ENCODE measurements around the gene GIMAP1. TPM values are rescaled to one million over a fixed set of nuclear protein-coding genes. Genes with fewer than 3 reads are reported as not detected.
A peak's percentile ranks its signal among the peaks of the same experiment; 100 is the strongest.
"Not testable (repeated sequence)": the region's sequence is repeated elsewhere in the genome, so short reads cannot be mapped to it uniquely, and the experiment has no call there.

GIMAP1 gene
- 10 to 100 TPM; 19.0 to 20.2 TPM for total RNA-seq

DNA sequence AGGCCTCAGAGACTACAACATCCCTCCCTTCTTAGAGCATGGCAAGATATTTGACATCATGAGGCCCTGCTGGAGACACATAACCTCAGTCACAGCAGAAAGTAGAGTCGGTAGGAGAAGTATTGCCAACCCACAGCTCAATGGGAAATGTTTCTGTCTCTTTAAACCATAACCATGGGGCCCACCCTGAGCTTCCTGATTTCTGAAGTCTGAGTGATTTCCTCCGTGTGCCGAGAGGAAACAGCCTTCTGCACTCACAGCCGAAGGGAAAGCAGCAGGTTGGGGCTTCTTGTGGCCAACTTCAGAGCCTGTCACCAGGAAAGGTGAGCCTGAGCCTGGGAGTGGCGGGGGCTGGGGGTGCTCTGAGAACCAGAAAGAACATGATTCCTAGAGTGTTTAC, at the start of gene GIMAP1:
Gene GIMAP1 (plus strand): TSS at position 246 of the 400 bp plus-strand sequence. CDS start 2,435 bp downstream, outside the sequence.
- H3K9me3 Mint-ChIP-seq (ENCODE audit: insufficient read depth), result peaks cover 10% of the 10 kb centered on the region

GRCh38 chr7:150668472-150668911, 47.9 kb upstream of the GIMAP1 start:
- Mint-ChIP-seq H3K9me3 (ENCODE audit: insufficient read depth) (peaks cover 20% of the 10 kb centered on the region), H3K36me3 (ENCODE audit: low read depth) (peaks cover 78% of the 10 kb centered on the region), H3K4me3 (peak overlapping the region; percentile 32), H3K27me3 (ENCODE audit: low read depth) (no peaks in the 10 kb centered on the region), H3K27ac (peak overlapping the region; percentile 87), H3K4me1 (ENCODE audit: low read depth) (peaks cover 90% of the 10 kb centered on the region)
- ATAC-seq (peak; percentile 81), DNase-seq (peak; percentile 80)
- ChIA-PET CTCF (interaction anchor here (0.9 to 2.2 kb wide), 13 partner anchors 8 to 263 kb away, joined by 3 to 8 read pairs (median 4); partner anchors contain the start of genes GIMAP1, GIMAP2 and GIMAP6), POLR2A (interaction anchor here (0.7 to 3.6 kb wide), 19 partner anchors 8 to 217 kb away, joined by 3 to 23 read pairs (median 4); partner anchors contain the start of genes GIMAP2, GIMAP5, GIMAP6 and GIMAP7)

More for the DNA sequence above, at the start of gene GIMAP1:
- Mint-ChIP-seq H3K4me1 (ENCODE audit: low read depth) (peaks cover 51% of the 10 kb centered on the region), H3K27ac (peak within 1 kb of the TSS; percentile 87), H3K4me3 (peak within 1 kb of the TSS; percentile 97), H3K36me3 (ENCODE audit: low read depth) (peaks cover 68% of the 10 kb centered on the region), H3K27me3 (ENCODE audit: low read depth) (no peaks in the 10 kb centered on the region)
- ChIA-PET CTCF (interaction anchor here (0.7 to 4.6 kb wide), 25 partner anchors 11 to 310 kb away, joined by 3 to 32 read pairs (median 6); partner anchors contain the start of genes GIMAP2, GIMAP7 and GIMAP8), POLR2A (interaction anchor here (0.6 to 3.9 kb wide), 17 partner anchors 16 to 265 kb away, joined by 3 to 43 read pairs (median 6); partner anchors contain the start of genes GIMAP2, GIMAP4, GIMAP5 and GIMAP6)
- DNase-seq (peak; percentile 71), ATAC-seq (peak; percentile 85)

- ChIA-PET POLR2A (interaction anchor here (0.7 to 3.6 kb wide), 14 partner anchors 17 to 217 kb away, joined by 3 to 23 read pairs (median 5); partner anchors contain the start of genes GIMAP2, GIMAP5, GIMAP6 and GIMAP7), CTCF (interaction anchor here (0.7 to 2.2 kb wide), 8 partner anchors 7 to 218 kb away, joined by 3 to 8 read pairs (median 6); partner anchors contain the start of genes GIMAP1, GIMAP2, GIMAP4 and GIMAP6)
- ATAC-seq (no peak), DNase-seq (no peak)
- Mint-ChIP-seq H3K4me3 (peak overlapping the region; percentile 32), H3K27ac (peak overlapping the region; percentile 87), H3K27me3 (ENCODE audit: low read depth) (no peaks in the 10 kb centered on the region), H3K4me1 (ENCODE audit: low read depth) (peaks cover 85% of the 10 kb centered on the region), H3K36me3 (ENCODE audit: low read depth) (peaks cover 78% of the 10 kb centered on the region), H3K9me3 (ENCODE audit: insufficient read depth) (peaks cover 20% of the 10 kb centered on the region)
Measured at GRCh38 chr7:150668977-150669376, 47.4 kb upstream of the GIMAP1 start.

- H3K27ac Mint-ChIP-seq; H3K4me3 Mint-ChIP-seq; DNase-seq; H3K27me3 Mint-ChIP-seq (ENCODE audit: low read depth); ATAC-seq; POLR2A ChIA-PET: not testable (repeated sequence)
- Mint-ChIP-seq H3K4me1 (ENCODE audit: low read depth) (peaks cover 83% of the 10 kb centered on the region), H3K9me3 (ENCODE audit: insufficient read depth) (peaks cover 20% of the 10 kb centered on the region), H3K36me3 (ENCODE audit: low read depth) (peaks cover 64% of the 10 kb centered on the region)
- CTCF ChIA-PET, result interaction anchor here (1.0 kb wide), 2 partner anchors 14 to 223 kb away, joined by 3 to 5 read pairs; partner anchors contain the start of gene GIMAP2
Measured at GRCh38 chr7:150671798-150672585, 44.4 kb upstream of the GIMAP1 start.

DNA sequence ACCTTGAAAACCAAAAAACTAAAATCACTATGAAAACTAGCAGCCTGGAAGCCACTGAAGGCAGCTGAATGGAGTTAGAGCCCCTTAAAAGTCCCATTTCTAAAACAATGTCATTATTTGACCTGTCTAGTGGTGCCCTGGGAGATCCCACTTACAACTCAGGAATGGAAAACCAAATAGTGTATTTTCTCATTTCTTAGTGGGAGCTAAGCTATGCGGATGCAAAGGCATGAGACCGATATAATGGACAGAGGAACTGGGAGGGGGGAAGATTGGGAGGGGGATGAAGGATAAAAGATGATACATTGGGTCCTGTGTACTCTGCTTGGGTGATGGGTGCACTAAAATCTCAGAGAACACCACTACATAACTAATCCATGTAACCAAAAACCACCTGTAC, 40.7 kb upstream of the GIMAP1 start:
- no peak for ATAC-seq
- no peak for DNase-seq
- H3K9me3 Mint-ChIP-seq (ENCODE audit: insufficient read depth), result peaks cover 16% of the 10 kb centered on the region
- peaks cover 84% of the 10 kb centered on the region for H3K4me1 Mint-ChIP-seq (ENCODE audit: low read depth)
- H3K27ac Mint-ChIP-seq, result peak overlapping the region; percentile 89
- no peaks in the 10 kb centered on the region for H3K27me3 Mint-ChIP-seq (ENCODE audit: low read depth)
- POLR2A ChIA-PET, result interaction anchor here (0.7 to 1.4 kb wide), 5 partner anchors 9 to 224 kb away, joined by 3 to 4 read pairs (median 3); no protein-coding TSS in a partner anchor
- peaks cover 59% of the 10 kb centered on the region for H3K36me3 Mint-ChIP-seq (ENCODE audit: low read depth)
- H3K4me3 Mint-ChIP-seq, result peak overlapping the region; percentile 47
- CTCF ChIA-PET, result interaction anchor here (1.1 to 2.1 kb wide), 3 partner anchors 8 to 227 kb away, joined by 3 to 9 read pairs (median 6); partner anchors contain the start of gene GIMAP2

GRCh38 chr7:150676276-150676675, 40.1 kb upstream of the GIMAP1 start:
- peak; percentile 32 for ATAC-seq
- peaks cover 84% of the 10 kb centered on the region for H3K4me1 Mint-ChIP-seq (ENCODE audit: low read depth)
- H3K4me3 Mint-ChIP-seq, result peak overlapping the region; percentile 64
- H3K36me3 Mint-ChIP-seq (ENCODE audit: low read depth), result peaks cover 59% of the 10 kb centered on the region
- CTCF ChIA-PET, result interaction anchor here (0.9 to 2.1 kb wide), 4 partner anchors 8 to 227 kb away, joined by 3 to 9 read pairs (median 4); partner anchors contain the start of gene GIMAP2
- POLR2A ChIA-PET, result interaction anchor here (0.7 to 2.0 kb wide), 8 partner anchors 8 to 226 kb away, joined by 3 to 6 read pairs (median 4); partner anchors contain the start of genes GIMAP2, GIMAP4 and GIMAP8
- H3K9me3 Mint-ChIP-seq (ENCODE audit: insufficient read depth), result peaks cover 20% of the 10 kb centered on the region
- not testable (repeated sequence) for DNase-seq; H3K27me3 Mint-ChIP-seq (ENCODE audit: low read depth)
- H3K27ac Mint-ChIP-seq, result peak overlapping the region; percentile 81

DNA sequence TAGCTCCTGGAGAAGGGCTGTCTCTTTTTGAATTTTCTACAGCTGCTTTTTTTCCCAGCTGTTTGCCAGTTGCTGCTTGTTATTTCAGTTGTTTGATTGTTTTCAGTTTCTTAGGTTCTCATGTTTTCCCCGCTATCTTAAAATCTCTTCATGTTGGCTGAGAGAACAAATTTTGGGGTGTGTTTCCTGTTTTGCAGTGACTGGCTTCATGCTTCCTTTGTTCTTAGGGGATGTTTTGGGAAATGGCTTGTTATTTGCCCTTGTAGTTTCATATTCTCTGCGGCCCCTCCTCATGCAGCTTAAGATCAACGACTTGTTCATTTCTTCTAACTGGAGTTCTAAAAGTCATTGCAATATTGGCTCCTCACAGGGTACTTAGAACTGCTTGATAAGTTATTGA, 39.6 kb upstream of the GIMAP1 start:
- peak; percentile 84 for ATAC-seq
- H3K4me1 Mint-ChIP-seq (ENCODE audit: low read depth), result peaks cover 82% of the 10 kb centered on the region

GRCh38 chr7:150678601-150679000, 37.8 kb upstream of the GIMAP1 start:
- ATAC-seq; DNase-seq; H3K27me3 Mint-ChIP-seq (ENCODE audit: low read depth); H3K4me3 Mint-ChIP-seq: not testable (repeated sequence)
- POLR2A ChIA-PET, result interaction anchor here (1.4 kb wide), 1 partner anchor 47 kb away, joined by 6 read pairs; the partner anchor contains the start of gene GIMAP6
- H3K4me1 Mint-ChIP-seq (ENCODE audit: low read depth), result peaks cover 85% of the 10 kb centered on the region
- H3K9me3 Mint-ChIP-seq (ENCODE audit: insufficient read depth), result peaks cover 18% of the 10 kb centered on the region
- CTCF ChIA-PET, result interaction anchor here (1.3 kb wide), 1 partner anchor 76 kb away, joined by 3 read pairs; no protein-coding TSS in a partner anchor
- peak overlapping the region; percentile 80 for H3K27ac Mint-ChIP-seq
- H3K36me3 Mint-ChIP-seq (ENCODE audit: low read depth), result peaks cover 61% of the 10 kb centered on the region

More for the DNA sequence above, 39.6 kb upstream of the GIMAP1 start:
- Mint-ChIP-seq H3K36me3 (ENCODE audit: low read depth) (peaks cover 58% of the 10 kb centered on the region), H3K27ac (peak overlapping the region; percentile 81), H3K4me3 (peak overlapping the region; percentile 64), H3K9me3 (ENCODE audit: insufficient read depth) (peaks cover 20% of the 10 kb centered on the region)
- not testable (repeated sequence) for DNase-seq; H3K27me3 Mint-ChIP-seq (ENCODE audit: low read depth)
- CTCF ChIA-PET, result interaction anchor here (0.9 to 2.1 kb wide), 3 partner anchors 9 to 172 kb away, joined by 3 to 9 read pairs (median 6); partner anchors contain the start of gene GIMAP2
- POLR2A ChIA-PET, result interaction anchor here (0.7 to 2.0 kb wide), 7 partner anchors 9 to 227 kb away, joined by 3 to 6 read pairs (median 4); partner anchors contain the start of genes GIMAP2, GIMAP4 and GIMAP8

GRCh38 chr7:150680364-150680763, 36.0 kb upstream of the GIMAP1 start:
- ATAC-seq; DNase-seq; H3K4me3 Mint-ChIP-seq; POLR2A ChIA-PET; H3K27ac Mint-ChIP-seq; CTCF ChIA-PET; H3K27me3 Mint-ChIP-seq (ENCODE audit: low read depth): not testable (repeated sequence)
- peaks cover 25% of the 10 kb centered on the region for H3K9me3 Mint-ChIP-seq (ENCODE audit: insufficient read depth)
- H3K4me1 Mint-ChIP-seq (ENCODE audit: low read depth), result peaks cover 91% of the 10 kb centered on the region
- peaks cover 61% of the 10 kb centered on the region for H3K36me3 Mint-ChIP-seq (ENCODE audit: low read depth)

DNA sequence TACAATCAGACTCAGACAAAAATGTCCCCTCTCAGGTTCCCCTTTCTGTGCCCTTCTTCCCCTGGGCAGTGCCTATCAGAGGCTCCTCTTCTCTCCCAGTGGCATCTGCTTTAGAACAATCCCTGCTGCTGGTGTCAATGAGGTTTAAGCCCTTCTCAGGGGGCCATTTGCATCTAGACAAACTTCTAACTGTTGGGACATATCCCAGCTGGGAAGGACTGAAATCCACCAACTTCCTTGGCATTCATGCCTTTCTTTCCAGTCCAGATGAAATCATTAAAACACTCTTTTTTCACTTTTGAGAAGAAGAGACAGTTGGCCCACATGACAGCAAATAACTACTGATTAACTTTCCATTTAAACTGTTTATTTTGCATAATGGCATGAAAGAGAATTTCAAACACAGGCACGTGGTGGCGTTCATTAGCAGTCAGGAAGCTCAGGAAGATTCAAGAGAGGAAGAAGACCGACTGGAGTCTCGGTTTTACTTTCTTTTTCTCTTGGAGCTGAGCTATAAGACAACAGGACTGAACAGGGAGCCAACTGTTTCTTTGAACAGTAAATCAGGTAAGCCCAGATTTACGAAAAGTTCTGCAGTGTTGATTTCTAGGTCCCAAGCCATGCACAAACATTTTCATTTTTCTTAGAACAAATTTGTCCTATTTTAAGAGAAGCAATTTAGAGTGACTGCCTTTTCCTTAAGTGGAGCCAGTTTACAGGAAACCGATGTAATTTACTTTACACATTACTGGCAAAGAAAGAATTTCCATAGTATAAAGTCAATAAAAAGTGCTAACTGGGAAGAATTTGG, 31.0 kb upstream of the GIMAP1 start, which contains the start of gene GIMAP2:
Gene GIMAP2 (plus strand): TSS at position 488 of the 811 bp plus-strand sequence. CDS start 1,354 bp downstream, outside the sequence.
- CTCF ChIA-PET, result interaction anchor here (0.7 to 2.8 kb wide), 19 partner anchors 9 to 274 kb away, joined by 3 to 9 read pairs (median 4); partner anchors contain the start of genes GIMAP1, GIMAP6 and GIMAP7
- DNase-seq (peak; percentile 50), ATAC-seq (peak; percentile 89)
- Mint-ChIP-seq H3K4me1 (ENCODE audit: low read depth) (peaks cover 76% of the 10 kb centered on the region), H3K9me3 (ENCODE audit: insufficient read depth) (peaks cover 42% of the 10 kb centered on the region), H3K4me3 (peak within 1 kb of the TSS; percentile 95), H3K36me3 (ENCODE audit: low read depth) (peaks cover 83% of the 10 kb centered on the region), H3K27ac (peak within 1 kb of the TSS; percentile 97), H3K27me3 (ENCODE audit: low read depth) (no peaks in the 10 kb centered on the region)
- POLR2A ChIA-PET, result interaction anchor here (0.7 to 2.3 kb wide), 20 partner anchors 9 to 236 kb away, joined by 3 to 15 read pairs (median 4); partner anchors contain the start of genes GIMAP1, GIMAP4, GIMAP5 and GIMAP7
